Parathyroid adenoma (tissue), 2 donors: ENCODE measurements around the gene WDR20.

Source experiments
- H2AFZ ChIP-seq: fragments of 300-600 bp; sonication (generic); one replicate; pipeline ENCODE4 v1.7.0; 2017; ENCODE audit warnings: antibody characterized with exemption, mild to moderate bottlenecking
- H3K27ac ChIP-seq: fragments of 300-600 bp; sonication (generic); one replicate; pipeline ENCODE4 v1.7.0; 2017
- H3K27me3 ChIP-seq: fragments of 300-600 bp; sonication (generic); one replicate; pipeline ENCODE4 v1.7.0; 2017; ENCODE audit warnings: low read length; ENCODE audit not compliant: control insufficient read depth, insufficient read depth
- H3K36me3 ChIP-seq: fragments of 300-600 bp; sonication (generic); one replicate; pipeline ENCODE4 v1.7.0; 2017; ENCODE audit warnings: low read length; ENCODE audit not compliant: control insufficient read depth, insufficient read depth
- H3K4me1 ChIP-seq: fragments of 300-600 bp; sonication (generic); one replicate; pipeline ENCODE4 v1.7.0; 2017; ENCODE audit warnings: control low read depth
- H3K4me2 ChIP-seq: fragments of 300-600 bp; sonication (generic); one replicate; pipeline ENCODE4 v1.7.0; 2017; ENCODE audit warnings: low read length
- H3K4me3 ChIP-seq: fragments of 300-600 bp; sonication (generic); one replicate; pipeline ENCODE4 v1.7.0; 2017; ENCODE audit warnings: low read depth, low read length
- H3K79me2 ChIP-seq: fragments of 300-600 bp; sonication (generic); one replicate; pipeline ENCODE4 v1.7.0; 2017; ENCODE audit warnings: control low read depth
- H3K9ac ChIP-seq: fragments of 300-600 bp; sonication (generic); one replicate; pipeline ENCODE4 v1.7.0; 2017; ENCODE audit warnings: mild to moderate bottlenecking
- H3K9me3 ChIP-seq: fragments of 300-600 bp; sonication (generic); one replicate; pipeline ENCODE4 v1.7.0; 2017; ENCODE audit warnings: low read length; ENCODE audit not compliant: control insufficient read depth
- TF ChIP-seq, protein P1 (sequence below): fragments of 300-600 bp; sonication (generic); IDR thresholded peaks from one replicate; pipeline ENCODE4 v1.7.0; 2017; ENCODE audit warnings: antibody characterized with exemption, mild to moderate bottlenecking
- donor health status: primary hyperparathyroidism.

WDR20 gene

DNA sequence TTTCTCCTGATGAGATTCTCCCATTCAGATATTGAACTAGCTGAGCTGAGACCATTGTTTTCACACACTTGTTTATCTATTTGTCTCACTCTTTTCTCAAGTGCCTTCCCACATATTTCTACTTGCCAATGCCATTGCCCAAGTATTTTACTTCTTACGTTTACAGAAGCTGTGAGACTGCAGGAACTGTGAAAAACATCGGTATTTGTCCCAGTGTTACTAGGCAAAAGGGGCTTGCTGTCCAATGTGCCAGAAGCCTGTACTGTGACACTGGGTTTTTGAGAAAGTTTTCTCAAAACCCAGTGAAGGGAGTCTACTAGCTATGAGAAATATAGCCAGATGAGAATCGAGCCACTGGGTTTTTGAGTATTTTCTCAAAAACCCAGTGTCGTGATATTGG, 37.5 kb downstream of the WDR20 start:
- TF ChIP-seq, protein P1, sequence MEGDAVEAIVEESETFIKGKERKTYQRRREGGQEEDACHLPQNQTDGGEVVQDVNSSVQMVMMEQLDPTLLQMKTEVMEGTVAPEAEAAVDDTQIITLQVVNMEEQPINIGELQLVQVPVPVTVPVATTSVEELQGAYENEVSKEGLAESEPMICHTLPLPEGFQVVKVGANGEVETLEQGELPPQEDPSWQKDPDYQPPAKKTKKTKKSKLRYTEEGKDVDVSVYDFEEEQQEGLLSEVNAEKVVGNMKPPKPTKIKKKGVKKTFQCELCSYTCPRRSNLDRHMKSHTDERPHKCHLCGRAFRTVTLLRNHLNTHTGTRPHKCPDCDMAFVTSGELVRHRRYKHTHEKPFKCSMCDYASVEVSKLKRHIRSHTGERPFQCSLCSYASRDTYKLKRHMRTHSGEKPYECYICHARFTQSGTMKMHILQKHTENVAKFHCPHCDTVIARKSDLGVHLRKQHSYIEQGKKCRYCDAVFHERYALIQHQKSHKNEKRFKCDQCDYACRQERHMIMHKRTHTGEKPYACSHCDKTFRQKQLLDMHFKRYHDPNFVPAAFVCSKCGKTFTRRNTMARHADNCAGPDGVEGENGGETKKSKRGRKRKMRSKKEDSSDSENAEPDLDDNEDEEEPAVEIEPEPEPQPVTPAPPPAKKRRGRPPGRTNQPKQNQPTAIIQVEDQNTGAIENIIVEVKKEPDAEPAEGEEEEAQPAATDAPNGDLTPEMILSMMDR = no peak
- Histone ChIP-seq H3K4me3 (no peak overlapping the region), H2AFZ (no peak overlapping the region), H3K27ac (no peak overlapping the region), H3K36me3 (no peaks in the 10 kb centered on the region), H3K4me1 (peaks cover 6% of the 10 kb centered on the region), H3K27me3 (no peaks in the 10 kb centered on the region), H3K79me2 (peaks cover 42% of the 10 kb centered on the region), H3K9me3 (no peaks in the 10 kb centered on the region), H3K9ac (no peak overlapping the region), H3K4me2 (no peak overlapping the region)

DNA sequence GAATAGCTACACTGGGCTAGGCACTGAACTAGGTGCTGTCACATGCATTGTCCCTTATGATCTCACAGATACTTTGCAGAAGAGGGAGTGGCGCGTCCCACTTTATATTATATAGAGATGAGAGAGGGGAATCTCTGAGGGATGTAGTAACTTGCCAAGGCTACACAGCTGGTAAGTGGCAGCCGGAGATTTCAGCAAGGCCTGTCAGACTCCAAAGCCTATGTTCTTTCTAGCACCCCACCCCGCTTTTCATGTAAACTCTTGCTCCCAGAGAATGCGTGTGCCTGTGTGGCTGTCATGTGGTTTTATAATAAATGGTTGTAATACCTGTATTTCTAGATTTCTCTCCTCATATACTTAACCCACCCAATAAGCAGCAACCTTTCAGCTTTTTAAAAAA, 39.1 kb downstream of the WDR20 start:
- peaks cover 14% of the 10 kb centered on the region for H3K4me1 ChIP-seq
- H3K9ac ChIP-seq = no peak overlapping the region
- no peak overlapping the region for H3K4me2 ChIP-seq
- TF ChIP-seq, protein P1 = no peak
- no peak overlapping the region for H3K4me3 ChIP-seq
- H3K27ac ChIP-seq = no peak overlapping the region
- no peaks in the 10 kb centered on the region for H3K27me3 ChIP-seq
- no peak overlapping the region for H2AFZ ChIP-seq
- H3K79me2 ChIP-seq = peaks cover 45% of the 10 kb centered on the region
- H3K36me3 ChIP-seq = no peaks in the 10 kb centered on the region
- H3K9me3 ChIP-seq = no peaks in the 10 kb centered on the region

DNA sequence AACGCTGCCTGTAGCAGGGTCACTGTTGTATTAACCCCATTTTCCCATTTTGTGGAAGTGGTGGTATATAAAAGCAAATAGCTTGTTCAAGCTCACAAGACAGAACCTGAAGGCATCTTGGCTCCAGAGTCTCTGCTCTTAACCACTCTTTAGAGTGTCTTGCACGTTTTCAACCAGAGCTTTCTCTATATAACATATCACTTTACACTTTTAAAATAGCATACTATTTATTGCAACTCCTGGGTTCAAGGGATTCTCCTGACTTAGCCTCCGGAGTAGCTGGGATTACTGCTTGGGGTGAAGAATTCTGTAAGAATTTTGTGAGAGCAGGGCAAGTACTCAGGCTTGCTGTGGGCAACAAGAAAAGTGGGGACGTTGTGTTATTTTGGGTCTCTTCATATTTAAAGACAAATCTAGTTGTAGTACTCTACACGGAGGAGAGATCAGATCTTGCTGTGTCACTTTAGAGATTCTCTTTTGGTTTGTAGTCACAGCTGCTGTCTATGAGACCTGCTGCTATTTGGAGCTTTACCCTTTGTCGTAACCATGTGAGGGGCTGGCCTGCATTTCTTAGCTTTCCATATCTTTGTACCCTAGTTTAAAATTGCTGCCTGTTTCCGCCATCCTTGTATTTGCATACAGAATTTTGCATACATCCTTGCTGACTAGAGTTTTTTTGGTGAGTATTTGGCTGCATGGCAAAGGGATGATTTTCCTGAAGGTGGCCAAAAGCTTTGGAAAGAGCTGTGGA, 40.7 kb downstream of the WDR20 start:
- TF ChIP-seq, protein P1 = no peak
- no peak overlapping the region for H3K4me2 ChIP-seq
- H3K79me2 ChIP-seq = peaks cover 42% of the 10 kb centered on the region
- no peak overlapping the region for H3K9ac ChIP-seq
- H3K4me3 ChIP-seq = no peak overlapping the region
- H3K27ac ChIP-seq = no peak overlapping the region
- H3K9me3 ChIP-seq = no peaks in the 10 kb centered on the region
- H3K27me3 ChIP-seq = no peaks in the 10 kb centered on the region
- peaks cover 17% of the 10 kb centered on the region for H3K4me1 ChIP-seq
- H3K36me3 ChIP-seq = no peaks in the 10 kb centered on the region
- H2AFZ ChIP-seq = no peak overlapping the region

DNA sequence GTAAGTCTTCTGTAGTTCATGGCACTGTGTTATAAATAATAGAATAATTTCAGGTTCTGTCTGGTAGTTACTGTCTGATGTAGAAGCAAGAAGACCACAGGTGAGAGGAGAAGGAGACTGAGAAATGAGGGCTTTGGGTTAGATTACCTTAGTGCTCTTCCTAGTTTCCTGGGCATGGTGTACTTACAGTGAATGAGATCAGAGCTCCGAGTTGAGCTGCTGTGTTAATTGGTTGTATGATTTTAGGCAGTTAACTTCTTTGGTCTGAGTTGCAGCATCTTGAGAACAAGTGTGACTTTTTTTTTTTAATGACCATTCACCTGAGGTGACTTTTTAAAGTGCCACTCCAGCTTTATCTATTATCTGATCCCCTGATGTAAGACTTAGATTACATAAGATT, 41.5 kb downstream of the WDR20 start:
- Histone ChIP-seq H3K27me3 (no peaks in the 10 kb centered on the region), H3K36me3 (no peaks in the 10 kb centered on the region), H2AFZ (no peak overlapping the region), H3K27ac (no peak overlapping the region), H3K4me2 (no peak overlapping the region), H3K9me3 (no peaks in the 10 kb centered on the region), H3K9ac (no peak overlapping the region), H3K79me2 (peaks cover 36% of the 10 kb centered on the region), H3K4me1 (peaks cover 17% of the 10 kb centered on the region), H3K4me3 (no peak overlapping the region)
- TF ChIP-seq, protein P1 = no peak

DNA sequence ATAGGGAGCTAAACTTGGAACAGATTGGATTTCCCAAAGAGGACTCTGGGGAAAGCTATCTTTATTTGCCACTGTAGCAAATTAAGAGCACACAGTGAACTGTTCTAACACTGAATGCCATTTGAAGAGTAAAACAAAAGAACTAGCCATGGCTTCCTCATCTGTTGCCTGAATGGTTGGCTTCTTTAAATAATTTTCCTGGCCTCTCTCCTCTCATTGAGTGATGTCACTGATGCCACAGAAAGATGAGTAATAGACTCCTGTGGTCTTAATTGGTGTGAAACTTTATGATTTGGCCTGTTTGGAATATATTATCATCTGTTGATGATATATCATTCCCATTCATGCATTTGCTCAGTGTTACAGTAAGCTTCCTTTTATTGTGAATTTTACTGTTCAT, 42.5 kb downstream of the WDR20 start:
- Histone ChIP-seq H3K9ac (no peak overlapping the region), H3K36me3 (no peaks in the 10 kb centered on the region), H3K27ac (no peak overlapping the region)

More for the DNA sequence above, 42.5 kb downstream of the WDR20 start:
- Histone ChIP-seq H3K4me3 (no peak overlapping the region), H3K4me1 (peaks cover 17% of the 10 kb centered on the region), H3K79me2 (peaks cover 26% of the 10 kb centered on the region), H3K9me3 (no peaks in the 10 kb centered on the region), H3K27me3 (no peaks in the 10 kb centered on the region), H2AFZ (no peak overlapping the region), H3K4me2 (no peak overlapping the region)
- TF ChIP-seq, protein P1 = no peak
